HEK293 (cell line): ENCODE results near the gene ZNF599.
A peak's percentile ranks its signal among the peaks of the same experiment; 100 is the strongest.

Source experiments
- CTCF ChIA-PET: fragments of 350-600 bp; formaldehyde crosslinking; extraction: SDS; loops from one replicate; lab custom pipeline; 2021; ENCODE audit warnings: antibody characterized with exemption; lab: Yijun Ruan, JAX
- POLR2A ChIA-PET: fragments of 300-600 bp; formaldehyde crosslinking; extraction: SDS; loops from one replicate; lab custom pipeline; 2020; ENCODE audit warnings: antibody characterized with exemption, inconsistent platforms; lab: Yijun Ruan, JAX
- H3K27ac ChIP-seq: fragments of 200-500 bp; sonication (Bioruptor generic); 2 replicates; pipeline ENCODE4 v1.5.1; 2014; ENCODE audit warnings: low read depth, low read length, control low read depth, inconsistent platforms; ENCODE audit errors: extremely low read depth
- H3K36me3 ChIP-seq, 2 experiments: fragments of 200-500 bp in 1 of 2; sonication (Bioruptor generic) in 1 of 2; 1 replicate in 1 of 2; 2 replicates in 1 of 2; pipeline ENCODE4 v1.5.1; 2014 to 2017; ENCODE audit warnings: inconsistent platforms in 2 of 2, low read length in 2 of 2; ENCODE audit not compliant: control insufficient read depth in 2 of 2, insufficient read depth in 1 of 2
- H3K4me1 ChIP-seq: fragments of 200-500 bp; sonication (Bioruptor generic); 2 replicates; pipeline ENCODE4 v1.5.1; 2014; ENCODE audit warnings: mild to moderate bottlenecking, low read length, inconsistent platforms; ENCODE audit not compliant: control insufficient read depth, insufficient read depth
- H3K4me3 ChIP-seq: 2 replicates; pipeline ENCODE4 v1.5.1; 2011; ENCODE audit warnings: low read depth, mild to moderate bottlenecking, control low read depth, low read length, moderate library complexity
- H3K9me3 ChIP-seq: fragments of 200-500 bp; sonication (Bioruptor generic); 2 replicates; pipeline ENCODE4 v1.5.1; 2014; ENCODE audit warnings: low read depth, low read length, inconsistent platforms; ENCODE audit not compliant: control insufficient read depth, insufficient read depth
- EGR2 ChIP-seq: fragments of 450-650 bp; formaldehyde crosslinking; IDR thresholded peaks from 2 replicates; pipeline ENCODE4 v1.5.1; 2016; ENCODE audit warnings: low read depth, missing biosample characterization, missing genetic modification characterization
- FEZF1 ChIP-seq: fragments of 450-650 bp; formaldehyde crosslinking; IDR thresholded peaks from 2 replicates; pipeline ENCODE4 v1.5.1; 2016; ENCODE audit warnings: missing biosample characterization, missing genetic modification characterization
- HOXA7 ChIP-seq: sonication (generic); formaldehyde crosslinking; IDR thresholded peaks from 2 replicates; pipeline ENCODE4 v1.8.1; 2022; ENCODE audit warnings: missing genetic modification reagents, borderline replicate concordance
- IKZF3 ChIP-seq: fragments of 450-650 bp; IDR thresholded peaks from 2 replicates; pipeline ENCODE4 v1.5.0; 2018; ENCODE audit warnings: missing biosample characterization, mild to moderate bottlenecking, missing genetic modification characterization, moderate library complexity
- INSM2 ChIP-seq: fragments of 450-650 bp; formaldehyde crosslinking; IDR thresholded peaks from 2 replicates; pipeline ENCODE4 v1.5.1; 2016; ENCODE audit warnings: missing biosample characterization, missing genetic modification characterization
- KLF1 ChIP-seq: fragments of 450-650 bp; formaldehyde crosslinking; IDR thresholded peaks from 2 replicates; pipeline ENCODE4 v1.5.1; 2016; ENCODE audit warnings: missing biosample characterization, missing genetic modification characterization
- KLF9 ChIP-seq: fragments of 450-650 bp; formaldehyde crosslinking; IDR thresholded peaks from 2 replicates; pipeline ENCODE4 v1.5.1; 2016; ENCODE audit warnings: missing biosample characterization, missing genetic modification characterization, low read depth
- PRDM1 ChIP-seq: fragments of 450-650 bp; formaldehyde crosslinking; IDR thresholded peaks from 2 replicates; pipeline ENCODE4; 2016; ENCODE audit warnings: missing biosample characterization, missing genetic modification characterization
- TRIM28 ChIP-seq: IDR thresholded peaks from 2 replicates; pipeline ENCODE4 v1.6.1; 2011; ENCODE audit warnings: low read length, control low read depth, borderline replicate concordance
- YY2 ChIP-seq: fragments of 450-650 bp; formaldehyde crosslinking; IDR thresholded peaks from 2 replicates; pipeline ENCODE4 v1.5.1; 2016; ENCODE audit warnings: missing biosample characterization, missing genetic modification characterization
- ZBTB1 ChIP-seq: fragments of 450-650 bp; formaldehyde crosslinking; IDR thresholded peaks from 2 replicates; pipeline ENCODE4 v1.5.1; 2016; ENCODE audit warnings: missing biosample characterization, missing genetic modification characterization
- ZBTB20 ChIP-seq: fragments of 450-650 bp; formaldehyde crosslinking; IDR thresholded peaks from 2 replicates; pipeline ENCODE4 v1.5.1; 2016; ENCODE audit warnings: missing biosample characterization, missing genetic modification characterization
- ZFP3 ChIP-seq: fragments of 450-650 bp; formaldehyde crosslinking; IDR thresholded peaks from 2 replicates; pipeline ENCODE4 v1.5.1; 2016; ENCODE audit warnings: low read depth, missing biosample characterization, missing genetic modification characterization
- ZNF121 ChIP-seq: fragments of 450-650 bp; formaldehyde crosslinking; IDR thresholded peaks from 2 replicates; pipeline ENCODE4 v1.5.1; 2016; ENCODE audit warnings: missing biosample characterization, missing genetic modification characterization
- ZNF132 ChIP-seq: fragments of 450-650 bp; formaldehyde crosslinking; IDR thresholded peaks from 2 replicates; pipeline ENCODE4 v1.5.1; 2017; ENCODE audit warnings: missing biosample characterization, missing genetic modification characterization, borderline replicate concordance
- ZNF133 ChIP-seq: fragments of 450-650 bp; formaldehyde crosslinking; IDR thresholded peaks from 2 replicates; pipeline ENCODE4 v1.5.1; 2016; ENCODE audit warnings: missing biosample characterization, missing genetic modification characterization
- ZNF138 ChIP-seq: fragments of 450-650 bp; formaldehyde crosslinking; IDR thresholded peaks from 2 replicates; pipeline ENCODE4 v1.5.1; 2016; ENCODE audit warnings: missing biosample characterization, missing genetic modification characterization, borderline replicate concordance
- ZNF211 ChIP-seq: fragments of 450-650 bp; formaldehyde crosslinking; IDR thresholded peaks from 2 replicates; pipeline ENCODE4 v1.5.1; 2016; ENCODE audit warnings: low read depth, missing biosample characterization, missing genetic modification characterization
- ZNF223 ChIP-seq: fragments of 450-650 bp; formaldehyde crosslinking; IDR thresholded peaks from 2 replicates; pipeline ENCODE4 v1.5.1; 2016; ENCODE audit warnings: missing biosample characterization, missing genetic modification characterization
- ZNF266 ChIP-seq: fragments of 450-650 bp; formaldehyde crosslinking; IDR thresholded peaks from 2 replicates; pipeline ENCODE4 v1.5.1; 2016; ENCODE audit warnings: missing biosample characterization, missing genetic modification characterization, low read depth
- ZNF341 ChIP-seq: fragments of 450-650 bp; formaldehyde crosslinking; IDR thresholded peaks from 2 replicates; pipeline ENCODE4; 2016; ENCODE audit warnings: low read depth, missing biosample characterization, missing genetic modification characterization
- ZNF362 ChIP-seq: fragments of 450-650 bp; formaldehyde crosslinking; IDR thresholded peaks from 2 replicates; pipeline ENCODE4 v1.5.1; 2016; ENCODE audit warnings: missing biosample characterization, missing genetic modification characterization
- ZNF391 ChIP-seq: fragments of 450-650 bp; formaldehyde crosslinking; IDR thresholded peaks from 2 replicates; pipeline ENCODE4 v1.5.1; 2016; ENCODE audit warnings: low read depth, missing biosample characterization, missing genetic modification characterization, borderline replicate concordance
- ZNF423 ChIP-seq: fragments of 450-650 bp; formaldehyde crosslinking; IDR thresholded peaks from 2 replicates; pipeline ENCODE4 v1.5.1; 2016; ENCODE audit warnings: missing biosample characterization, missing genetic modification characterization
- ZNF488 ChIP-seq: fragments of 450-650 bp; formaldehyde crosslinking; IDR thresholded peaks from 2 replicates; pipeline ENCODE4 v1.5.1; 2016; ENCODE audit warnings: missing biosample characterization, missing genetic modification characterization
- ZNF529 ChIP-seq: fragments of 450-650 bp; formaldehyde crosslinking; IDR thresholded peaks from 2 replicates; pipeline ENCODE4 v1.5.1; 2017; ENCODE audit warnings: missing genetic modification characterization, missing biosample characterization; ENCODE audit not compliant: insufficient replicate concordance
- ZNF544 ChIP-seq: fragments of 450-650 bp; formaldehyde crosslinking; IDR thresholded peaks from 2 replicates; pipeline ENCODE4 v1.5.0; 2017; ENCODE audit warnings: missing biosample characterization, missing genetic modification characterization
- ZNF548 ChIP-seq: fragments of 450-650 bp; formaldehyde crosslinking; IDR thresholded peaks from 2 replicates; pipeline ENCODE4 v1.5.1; 2016; ENCODE audit warnings: missing biosample characterization, missing genetic modification characterization
- ZNF558 ChIP-seq: fragments of 450-650 bp; formaldehyde crosslinking; IDR thresholded peaks from 2 replicates; pipeline ENCODE4 v1.5.1; 2016; ENCODE audit warnings: missing biosample characterization, missing genetic modification characterization
- ZNF660 ChIP-seq: fragments of 450-650 bp; IDR thresholded peaks from 2 replicates; pipeline ENCODE4 v1.5.1; 2018; ENCODE audit warnings: missing biosample characterization, mild to moderate bottlenecking, missing genetic modification characterization
- ZNF664 ChIP-seq: fragments of 450-650 bp; formaldehyde crosslinking; IDR thresholded peaks from 2 replicates; pipeline ENCODE4 v1.5.1; 2016; ENCODE audit warnings: missing biosample characterization, missing genetic modification characterization
- ZNF677 ChIP-seq: fragments of 450-650 bp; IDR thresholded peaks from 2 replicates; pipeline ENCODE4 v1.5.0; 2018; ENCODE audit warnings: missing biosample characterization, mild to moderate bottlenecking, missing genetic modification characterization, moderate library complexity
- ZSCAN30 ChIP-seq: fragments of 450-650 bp; IDR thresholded peaks from 2 replicates; pipeline ENCODE4 v1.5.1; 2018; ENCODE audit warnings: missing biosample characterization, mild to moderate bottlenecking, missing genetic modification characterization, moderate library complexity
- ZSCAN4 ChIP-seq: fragments of 450-650 bp; formaldehyde crosslinking; IDR thresholded peaks from 2 replicates; pipeline ENCODE4 v1.5.1; 2017; ENCODE audit warnings: missing biosample characterization, missing genetic modification characterization

The ZNF599 gene

GRCh38 chr19:34772697-34773554, at the start of gene ZNF599:
Gene ZNF599 (minus strand): TSS chr19:34773215. CDS start chr19:34772841, 374 bp downstream.
- peaks cover 17 to 28% of the 10 kb centered on the region in 2 experiments for H3K36me3 ChIP-seq
- ChIA-PET POLR2A (interaction anchor here (0.7 to 2.4 kb wide), 2 partner anchors 39 to 95 kb away, joined by 3 to 16 read pairs; partner anchors contain the start of genes SCGB2B2, ZNF181 and ZNF302), CTCF (interaction anchor here (0.5 to 2.1 kb wide), 2 partner anchors 134 to 718 kb away, joined by 4 to 7 read pairs; no protein-coding TSS in a partner anchor)
- H3K4me1 ChIP-seq = peaks cover 5% of the 10 kb centered on the region; the same call in 1 of the 2 replicates
- peak within 1 kb of the TSS; percentile 49 for H3K4me3 ChIP-seq
- peak within 1 kb of the TSS; percentile 42; the same call in 1 of the 2 replicates for H3K27ac ChIP-seq
- peaks cover 12% of the 10 kb centered on the region for H3K9me3 ChIP-seq
- no peak for TF ChIP-seq ZSCAN4 (tag by site-specific recombination)
- TF ChIP-seq ZSCAN30 (tag by site-specific recombination) = 0 out of 2 replicates have a peak, but pooled peaks have one; percentile 33
- no peak for TF ChIP-seq INSM2 (tag by site-specific recombination)
- no peak; the same call in 1 of the 2 replicates for TF ChIP-seq ZNF660 (tag by site-specific recombination)
- no peak; the same call in 1 of the 2 replicates for TF ChIP-seq ZNF133 (tag by site-specific recombination)
- TF ChIP-seq IKZF3 = no peak
- TF ChIP-seq ZNF211 (tag by site-specific recombination) = no peak
- no peak for TF ChIP-seq ZNF121 (tag by site-specific recombination)
- no peak for TF ChIP-seq ZNF391 (tag by site-specific recombination)
- no peak for TF ChIP-seq ZNF223
- TF ChIP-seq ZNF529 (tag by site-specific recombination) = no peak
- TF ChIP-seq ZNF423 = no peak
- TF ChIP-seq ZBTB1 = 0 out of 2 replicates have a peak, but pooled peaks have one; percentile 18
- TF ChIP-seq ZNF132 (tag by site-specific recombination) = no peak
- no peak for TF ChIP-seq ZNF544 (tag by site-specific recombination)
- peak; percentile 89 for TF ChIP-seq KLF1
- no peak for TF ChIP-seq HOXA7 (CRISPR knock-in tag)
- TF ChIP-seq ZNF362 (tag by site-specific recombination) = no peak
- TF ChIP-seq ZNF548 (tag by site-specific recombination) = no peak
- peak; percentile 74 for TF ChIP-seq TRIM28
- no peak for TF ChIP-seq ZNF138 (tag by site-specific recombination)
- TF ChIP-seq ZNF558 = no peak
- TF ChIP-seq PRDM1 (tag by site-specific recombination) = no peak
- no peak for TF ChIP-seq ZNF664 (tag by site-specific recombination)
- peak; percentile 87 for TF ChIP-seq KLF9 (tag by site-specific recombination)
- TF ChIP-seq ZNF341 (tag by site-specific recombination) = peak; percentile 88
- no peak for TF ChIP-seq ZNF266 (tag by site-specific recombination)
- peak; percentile 78 for TF ChIP-seq EGR2 (tag by site-specific recombination)
- peak; percentile 32; the same call in 1 of the 2 replicates for TF ChIP-seq ZNF677 (tag by site-specific recombination)
- no peak; the same call in 1 of the 2 replicates for TF ChIP-seq FEZF1 (tag by site-specific recombination)
- peak; percentile 84 for TF ChIP-seq YY2 (tag by site-specific recombination)
- no peak for TF ChIP-seq ZFP3 (tag by site-specific recombination)
- no peak; the same call in 1 of the 2 replicates for TF ChIP-seq ZBTB20 (tag by site-specific recombination)
- no peak for TF ChIP-seq ZNF488 (tag by site-specific recombination)
